Memory B cell (primary cell): ENCODE results near the gene FAM237A.

Source experiments
- ATAC-seq: fragments of 150-1000 bp; cut with Tn5 transposase; 2 replicates; pipeline ENCODE4 v1.10.0; 2021; ENCODE audit warnings: low read depth, mild to moderate bottlenecking, moderate library complexity
- DNase-seq, 2 donors: peaks; one replicate each; pipeline ENCODE4 v3.0.0; 2022; ENCODE audit warnings: low spot score in 2 of 2
- H3K27ac Mint-ChIP-seq: one replicate; pipeline ENCODE4 v1.8.0; 2022; ENCODE audit warnings: mild to moderate bottlenecking, moderate library complexity, mixed read lengths
- H3K27me3 Mint-ChIP-seq: one replicate; pipeline ENCODE4 v1.8.0; 2022; ENCODE audit warnings: mixed read lengths
- H3K36me3 Mint-ChIP-seq: one replicate; pipeline ENCODE4 v1.8.0; 2022; ENCODE audit warnings: mild to moderate bottlenecking, mixed read lengths
- H3K4me1 Mint-ChIP-seq: one replicate; pipeline ENCODE4 v1.8.0; 2022; ENCODE audit warnings: mixed read lengths
- H3K4me3 Mint-ChIP-seq: one replicate; pipeline ENCODE4 v1.8.0; 2022; ENCODE audit warnings: mild to moderate bottlenecking, moderate library complexity, mixed read lengths
- H3K9me3 Mint-ChIP-seq: one replicate; pipeline ENCODE4 v1.8.0; 2022; ENCODE audit warnings: mixed read lengths

The FAM237A gene

DNA sequence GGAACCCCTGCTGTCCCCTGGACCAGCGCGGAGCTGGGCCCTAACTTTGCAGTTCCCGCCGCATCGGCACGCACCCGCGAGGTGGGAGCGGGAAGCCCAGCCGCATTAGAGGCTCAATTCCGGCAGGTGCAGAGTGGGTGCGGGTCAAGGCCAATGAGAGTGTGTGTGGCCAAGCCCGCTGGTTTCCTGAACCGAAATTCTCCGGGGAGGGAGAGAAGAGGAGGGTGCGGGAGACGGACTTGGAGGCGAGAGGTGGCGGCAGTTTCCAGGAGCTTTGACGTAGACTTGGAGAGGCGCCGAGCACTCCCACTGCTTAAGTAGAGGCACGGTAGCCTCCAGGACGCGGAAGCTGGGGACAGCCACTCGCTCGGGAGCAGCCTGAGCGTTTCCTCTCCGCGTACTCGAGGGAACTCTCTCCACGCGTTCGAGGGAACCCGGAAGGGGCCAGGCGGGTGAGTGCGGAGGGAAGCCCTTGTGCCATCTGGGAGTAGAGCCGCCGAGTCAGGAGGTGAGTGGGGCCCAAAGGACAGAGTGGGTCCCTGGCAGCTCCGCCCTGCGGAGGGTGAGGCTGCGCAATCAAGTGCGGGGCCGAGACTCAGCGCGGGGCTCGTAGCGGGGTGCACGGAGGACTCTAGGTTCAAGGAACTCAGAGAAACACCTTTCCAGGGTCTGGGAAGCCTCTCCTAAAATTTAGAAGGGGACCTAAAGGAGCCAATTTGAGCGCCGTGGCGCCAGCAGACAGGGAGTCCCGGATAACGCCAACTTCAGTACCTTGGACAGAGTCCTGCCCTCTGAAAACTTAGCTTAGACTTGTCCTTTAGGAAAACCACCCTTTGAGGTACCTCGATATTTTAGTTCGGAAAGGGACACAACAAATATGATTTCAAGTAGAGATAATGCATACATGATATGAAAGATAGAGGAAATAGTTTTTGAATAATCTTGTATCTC, at the start of gene FAM237A:
FAM237A (plus strand) TSS at position 413 of the 951 bp plus-strand sequence. CDS start 1,750 bp downstream, outside the sequence.
- Mint-ChIP-seq H3K9me3 (no peaks in the 10 kb centered on the region), H3K27ac (no peak within 1 kb of the TSS), H3K36me3 (no peaks in the 10 kb centered on the region), H3K27me3 (peaks cover 2% of the 10 kb centered on the region), H3K4me1 (no peaks in the 10 kb centered on the region), H3K4me3 (no peak within 1 kb of the TSS)
- DNase-seq (no peak), ATAC-seq (no peak)

DNA sequence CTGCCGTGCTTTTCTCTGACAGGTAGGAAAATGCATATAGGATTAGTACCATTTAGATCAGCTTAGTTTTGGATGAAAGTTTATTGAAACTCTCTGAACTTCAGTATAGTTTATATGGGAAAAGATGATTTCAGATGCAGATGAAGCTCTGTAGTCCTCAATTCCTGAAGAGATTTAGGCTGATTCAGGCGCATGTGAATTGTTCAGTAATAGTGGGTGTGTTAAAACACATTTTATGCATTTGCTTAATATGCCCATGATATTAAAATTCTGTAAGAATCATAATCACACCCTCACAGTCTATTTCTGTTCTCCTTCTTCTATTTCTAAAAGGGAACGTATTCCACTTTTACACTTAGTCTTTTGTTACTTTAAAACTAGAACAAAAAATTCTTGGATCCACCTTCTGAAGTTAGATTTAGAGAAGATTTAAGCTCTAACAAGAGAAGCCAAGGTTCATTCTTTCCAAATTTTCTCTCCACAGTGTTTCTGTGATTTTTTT, 44.5 kb upstream of the FAM237A start:
- Mint-ChIP-seq H3K27ac (no peak overlapping the region), H3K4me3 (no peak overlapping the region), H3K36me3 (no peaks in the 10 kb centered on the region), H3K9me3 (no peaks in the 10 kb centered on the region), H3K4me1 (peaks cover 2% of the 10 kb centered on the region), H3K27me3 (no peaks in the 10 kb centered on the region)
- DNase-seq: no peak
- no peak for ATAC-seq

DNA sequence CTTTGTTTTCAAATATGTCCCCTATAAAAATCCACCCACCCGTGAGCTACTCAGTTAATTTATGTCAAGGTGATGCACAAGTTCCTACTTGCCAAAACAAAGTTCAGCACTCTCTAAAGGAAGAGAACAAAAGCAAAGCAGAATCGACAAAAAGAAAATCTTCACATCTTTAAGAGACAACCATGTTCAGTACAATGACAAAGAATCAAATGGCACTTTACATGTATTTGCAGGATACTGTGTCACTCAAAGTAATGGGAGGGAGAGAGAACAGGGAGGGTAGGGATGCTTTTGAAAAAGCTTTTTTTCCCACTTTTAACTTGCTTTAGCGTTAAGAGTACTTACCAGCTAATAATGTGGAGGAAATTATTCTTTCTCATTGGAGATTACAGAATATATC, 39.0 kb upstream of the FAM237A start:
- Mint-ChIP-seq H3K4me3 (no peak overlapping the region), H3K36me3 (no peaks in the 10 kb centered on the region), H3K27ac (no peak overlapping the region), H3K4me1 (peaks cover 2% of the 10 kb centered on the region), H3K9me3 (no peaks in the 10 kb centered on the region), H3K27me3 (peaks cover 2% of the 10 kb centered on the region)
- no peak for ATAC-seq
- no peak for DNase-seq

DNA sequence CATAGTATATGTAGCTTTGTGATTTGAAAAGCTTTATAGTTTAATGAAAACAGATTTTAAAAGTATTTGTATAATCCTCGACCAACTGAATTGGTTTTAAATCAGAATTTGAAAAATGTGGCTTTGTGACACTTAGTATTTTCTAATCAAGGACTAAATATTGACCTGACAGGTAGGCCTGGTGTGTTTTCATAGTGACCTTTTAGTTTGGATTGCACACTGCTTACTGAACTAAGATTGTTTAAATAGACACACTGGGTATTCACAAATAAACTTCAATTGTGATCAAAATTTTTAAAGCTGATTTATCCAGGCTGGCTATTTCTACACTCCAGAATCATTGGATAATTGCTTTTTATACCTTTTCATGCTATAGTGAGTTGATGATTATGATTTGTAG, 31.8 kb upstream of the FAM237A start:
- Mint-ChIP-seq H3K9me3 (no peaks in the 10 kb centered on the region), H3K27me3 (peaks cover 6% of the 10 kb centered on the region), H3K36me3 (no peaks in the 10 kb centered on the region), H3K4me3 (no peak overlapping the region), H3K27ac (no peak overlapping the region), H3K4me1 (peaks cover 2% of the 10 kb centered on the region)
- DNase-seq (no peak), ATAC-seq (no peak)

DNA sequence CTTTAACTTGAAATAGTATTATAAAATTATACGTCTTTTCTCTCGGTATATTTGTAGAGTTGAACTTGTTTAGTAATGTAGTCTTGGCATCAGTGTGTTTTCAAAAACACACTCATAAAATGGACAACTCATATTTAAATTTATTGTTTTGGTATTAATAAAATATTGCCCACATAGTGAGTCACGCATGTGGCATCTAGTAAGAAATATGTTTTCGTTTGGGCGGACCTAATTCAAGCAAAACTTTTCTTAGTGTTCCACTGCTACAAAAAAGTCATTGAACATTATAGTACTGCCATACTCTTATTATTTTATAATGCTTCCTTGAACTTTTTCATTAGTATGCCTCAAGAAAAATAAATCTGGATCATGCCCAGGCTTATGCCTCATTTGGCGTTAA, 31.1 kb upstream of the FAM237A start:
- no peak for ATAC-seq
- peaks cover 2% of the 10 kb centered on the region for H3K4me1 Mint-ChIP-seq
- H3K36me3 Mint-ChIP-seq: no peaks in the 10 kb centered on the region
- no peak overlapping the region for H3K4me3 Mint-ChIP-seq
- H3K27ac Mint-ChIP-seq: no peak overlapping the region
- peaks cover 3% of the 10 kb centered on the region for H3K27me3 Mint-ChIP-seq
- DNase-seq: no peak
- no peaks in the 10 kb centered on the region for H3K9me3 Mint-ChIP-seq

DNA sequence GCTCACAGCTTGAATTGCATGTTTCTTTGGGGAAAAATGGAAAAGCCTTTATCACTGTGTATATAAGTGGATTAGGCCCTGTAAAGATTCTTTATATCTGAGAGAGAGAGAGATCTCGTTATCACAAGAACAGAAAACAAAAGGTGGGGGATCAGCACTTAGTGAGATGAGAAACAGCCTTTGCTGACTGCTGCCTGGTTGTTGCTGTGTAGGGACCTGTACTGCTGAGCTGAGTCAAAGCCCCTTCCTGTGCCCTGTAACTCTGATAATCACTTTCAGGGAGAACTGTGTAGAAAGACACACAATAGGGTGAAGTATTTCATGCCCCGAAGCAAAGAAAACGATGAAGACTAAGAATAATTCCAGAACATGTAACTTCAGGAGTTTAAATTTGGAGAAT, 30.6 kb upstream of the FAM237A start:
- DNase-seq: no peak
- no peak for ATAC-seq
- Mint-ChIP-seq H3K4me1 (peaks cover 2% of the 10 kb centered on the region), H3K27me3 (peaks cover 3% of the 10 kb centered on the region), H3K4me3 (no peak overlapping the region), H3K27ac (no peak overlapping the region), H3K9me3 (no peaks in the 10 kb centered on the region), H3K36me3 (no peaks in the 10 kb centered on the region)

DNA sequence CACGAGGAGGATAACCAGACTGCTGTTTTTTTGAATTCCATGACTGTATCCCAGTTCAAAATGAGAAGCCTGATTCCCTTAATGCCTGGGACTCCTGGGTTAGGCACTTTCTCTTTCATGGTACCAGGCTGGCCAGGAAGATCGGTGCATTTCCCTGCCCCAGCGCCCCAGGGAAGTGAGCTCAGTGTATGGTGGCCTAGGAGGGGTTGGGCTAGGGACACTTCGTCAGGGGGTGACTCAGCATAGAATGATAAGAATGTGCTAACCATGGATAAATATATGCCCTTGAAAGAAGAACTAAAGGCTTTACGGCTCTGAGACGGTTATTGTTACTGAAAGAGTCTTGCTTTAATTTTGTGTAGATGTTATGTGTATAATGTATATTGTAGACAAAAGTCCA, 27.5 kb upstream of the FAM237A start:
- no peak for ATAC-seq
- Mint-ChIP-seq H3K4me3 (no peak overlapping the region), H3K4me1 (no peaks in the 10 kb centered on the region), H3K27ac (no peak overlapping the region), H3K9me3 (no peaks in the 10 kb centered on the region), H3K36me3 (no peaks in the 10 kb centered on the region), H3K27me3 (peaks cover 1% of the 10 kb centered on the region)
- no peak for DNase-seq

DNA sequence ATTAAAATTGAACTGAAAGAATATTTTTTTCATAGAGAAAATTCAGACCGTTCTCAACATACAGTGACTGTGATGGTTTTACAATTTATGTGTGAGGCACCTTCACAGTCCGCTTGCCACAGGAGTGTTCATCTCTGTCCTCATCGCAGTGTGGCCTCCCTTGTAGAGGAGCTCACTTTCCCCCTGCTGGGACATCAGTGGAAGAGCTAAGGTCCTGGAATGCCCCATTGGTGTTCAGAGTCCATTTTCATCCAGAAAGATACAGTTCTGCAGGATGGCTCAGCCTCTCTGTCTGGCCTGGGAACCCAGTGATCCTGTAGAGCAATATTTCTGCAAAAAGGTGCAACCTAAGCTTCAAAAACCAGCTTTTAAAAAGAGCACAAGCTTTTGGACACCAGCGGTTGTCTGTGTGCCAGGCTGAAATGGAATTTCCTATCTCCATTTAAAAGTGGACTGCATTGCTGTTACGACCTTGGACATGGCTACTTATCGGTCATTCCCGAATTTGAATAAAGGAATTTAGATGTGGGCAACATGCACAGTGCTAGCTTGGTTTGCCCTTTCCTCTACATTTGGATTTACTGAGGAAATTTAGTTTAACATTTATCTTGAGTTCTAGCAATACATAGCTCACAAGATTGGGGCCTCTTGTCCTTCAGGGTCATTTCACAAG, 26.7 kb upstream of the FAM237A start:
- H3K9me3 Mint-ChIP-seq: no peaks in the 10 kb centered on the region
- H3K4me1 Mint-ChIP-seq: no peaks in the 10 kb centered on the region
- H3K27me3 Mint-ChIP-seq: peaks cover 1% of the 10 kb centered on the region
- no peak overlapping the region for H3K27ac Mint-ChIP-seq
- no peaks in the 10 kb centered on the region for H3K36me3 Mint-ChIP-seq
- DNase-seq (no peak), ATAC-seq (no peak)
- no peak overlapping the region for H3K4me3 Mint-ChIP-seq

DNA sequence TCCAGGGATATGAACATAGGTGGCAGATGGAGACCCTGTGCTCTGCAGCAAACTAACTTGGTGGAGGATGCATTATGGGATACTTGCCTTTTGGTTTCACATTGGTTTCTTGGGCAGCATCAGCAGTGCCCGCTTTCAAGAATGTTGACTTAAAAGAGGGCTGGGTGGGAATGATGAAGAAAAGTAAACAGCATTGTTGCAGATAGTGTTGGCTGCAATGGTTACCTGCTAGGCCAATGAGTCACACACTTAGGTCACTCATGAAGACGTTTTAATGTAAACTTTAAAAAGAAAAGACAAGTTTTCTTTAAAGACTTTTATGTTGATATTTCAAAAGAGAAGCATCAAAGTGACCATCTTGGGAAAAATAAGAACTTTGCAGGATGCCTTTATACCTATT, 26.1 kb upstream of the FAM237A start:
- H3K36me3 Mint-ChIP-seq: no peaks in the 10 kb centered on the region
- peaks cover 1% of the 10 kb centered on the region for H3K27me3 Mint-ChIP-seq
- no peaks in the 10 kb centered on the region for H3K4me1 Mint-ChIP-seq
- H3K27ac Mint-ChIP-seq: no peak overlapping the region
- H3K4me3 Mint-ChIP-seq: no peak overlapping the region
- no peak for ATAC-seq
- DNase-seq: no peak
- no peaks in the 10 kb centered on the region for H3K9me3 Mint-ChIP-seq

DNA sequence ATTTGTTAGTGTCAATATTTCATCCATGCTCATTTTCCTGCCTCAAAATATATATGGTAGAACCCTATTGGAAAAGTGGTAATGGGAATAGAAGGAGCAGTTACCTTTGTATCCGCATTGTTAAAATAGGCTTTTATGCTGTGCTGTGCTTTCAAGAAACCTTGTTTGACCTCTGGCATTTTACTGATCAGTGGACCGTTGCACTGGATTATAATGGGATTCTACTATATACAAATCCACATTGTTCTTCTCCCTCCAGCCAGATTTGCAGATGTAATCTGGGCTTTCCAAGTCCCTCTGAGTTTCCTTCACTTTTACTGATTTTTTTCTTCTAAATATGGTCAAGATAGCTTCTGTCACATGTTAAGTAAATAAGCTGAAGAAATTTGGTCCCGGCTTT, 23.3 kb upstream of the FAM237A start:
- H3K9me3 Mint-ChIP-seq: no peaks in the 10 kb centered on the region
- H3K4me3 Mint-ChIP-seq: no peak overlapping the region
- DNase-seq (no peak), ATAC-seq (no peak)
- no peaks in the 10 kb centered on the region for H3K36me3 Mint-ChIP-seq
- peaks cover 3% of the 10 kb centered on the region for H3K27me3 Mint-ChIP-seq
- no peak overlapping the region for H3K27ac Mint-ChIP-seq
- no peaks in the 10 kb centered on the region for H3K4me1 Mint-ChIP-seq

DNA sequence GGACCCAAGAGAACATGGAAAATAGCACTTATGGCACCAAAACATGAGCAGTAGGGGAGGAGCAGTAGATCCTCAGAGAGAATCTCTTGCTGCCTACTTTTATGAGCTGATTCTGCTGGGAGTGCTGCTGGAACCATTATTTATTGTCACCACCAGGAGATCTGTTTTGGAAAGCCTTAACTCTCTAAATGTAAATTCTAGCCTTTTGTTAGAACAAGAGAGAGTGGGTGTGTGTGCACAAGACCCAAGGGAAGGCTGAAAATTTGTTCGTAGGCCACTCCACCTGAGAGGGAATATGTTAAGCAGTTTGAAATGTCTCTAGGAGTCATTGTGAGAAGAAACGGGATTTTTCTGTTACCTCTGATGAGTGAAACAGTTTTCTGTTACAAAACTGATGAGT, 16.2 kb upstream of the FAM237A start:
- Mint-ChIP-seq H3K4me3 (no peak overlapping the region), H3K9me3 (no peaks in the 10 kb centered on the region), H3K36me3 (no peaks in the 10 kb centered on the region), H3K27ac (no peak overlapping the region), H3K27me3 (peaks cover 8% of the 10 kb centered on the region), H3K4me1 (no peaks in the 10 kb centered on the region)
- no peak for DNase-seq
- ATAC-seq: no peak

DNA sequence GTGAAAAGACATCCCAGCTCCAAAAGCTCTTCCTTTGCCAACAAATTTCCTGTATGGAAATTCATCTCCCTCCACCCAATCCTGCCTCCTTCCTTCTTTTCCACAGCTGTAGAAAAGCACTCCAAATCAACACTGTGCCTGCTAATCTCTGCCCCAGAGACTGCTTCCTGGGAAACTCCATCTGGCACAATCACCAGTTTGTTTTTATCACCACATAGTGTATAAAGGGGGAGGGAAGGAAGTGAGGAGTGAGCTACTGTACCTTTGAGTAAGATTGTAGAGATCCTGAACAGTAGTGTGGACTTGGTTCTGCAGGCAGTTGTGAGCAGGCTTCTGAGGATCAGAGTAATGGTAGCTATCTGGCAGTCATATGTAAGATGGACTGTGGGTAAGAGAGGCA, 14.7 kb upstream of the FAM237A start:
- no peak for DNase-seq
- no peaks in the 10 kb centered on the region for H3K36me3 Mint-ChIP-seq
- H3K27ac Mint-ChIP-seq: no peak overlapping the region
- H3K9me3 Mint-ChIP-seq: no peaks in the 10 kb centered on the region
- no peak for ATAC-seq
- H3K27me3 Mint-ChIP-seq: peaks cover 9% of the 10 kb centered on the region
- no peaks in the 10 kb centered on the region for H3K4me1 Mint-ChIP-seq
- H3K4me3 Mint-ChIP-seq: no peak overlapping the region

DNA sequence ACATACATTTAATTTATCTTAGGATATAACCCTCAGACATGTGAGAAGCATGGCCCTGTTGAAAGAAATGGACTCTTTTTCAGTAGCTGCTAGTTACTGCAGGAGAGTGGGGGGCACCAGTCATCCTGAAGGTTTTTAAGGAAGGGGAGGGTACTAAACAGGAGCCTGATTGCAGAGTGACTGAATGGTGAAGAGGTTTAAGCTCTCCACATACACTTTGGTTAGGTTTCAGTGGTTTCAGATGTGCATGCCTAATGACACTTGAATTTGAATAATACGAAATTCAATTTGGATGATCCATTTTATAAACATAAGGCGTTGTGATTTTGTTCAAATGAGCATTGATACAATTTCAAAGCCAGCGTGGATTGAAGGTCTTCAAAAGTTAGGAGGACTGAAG, 10.9 kb upstream of the FAM237A start:
- peaks cover 9% of the 10 kb centered on the region for H3K27me3 Mint-ChIP-seq
- no peak overlapping the region for H3K27ac Mint-ChIP-seq
- no peak for ATAC-seq
- no peak for DNase-seq
- H3K36me3 Mint-ChIP-seq: no peaks in the 10 kb centered on the region
- H3K4me1 Mint-ChIP-seq: no peaks in the 10 kb centered on the region
- no peaks in the 10 kb centered on the region for H3K9me3 Mint-ChIP-seq
- no peak overlapping the region for H3K4me3 Mint-ChIP-seq

DNA sequence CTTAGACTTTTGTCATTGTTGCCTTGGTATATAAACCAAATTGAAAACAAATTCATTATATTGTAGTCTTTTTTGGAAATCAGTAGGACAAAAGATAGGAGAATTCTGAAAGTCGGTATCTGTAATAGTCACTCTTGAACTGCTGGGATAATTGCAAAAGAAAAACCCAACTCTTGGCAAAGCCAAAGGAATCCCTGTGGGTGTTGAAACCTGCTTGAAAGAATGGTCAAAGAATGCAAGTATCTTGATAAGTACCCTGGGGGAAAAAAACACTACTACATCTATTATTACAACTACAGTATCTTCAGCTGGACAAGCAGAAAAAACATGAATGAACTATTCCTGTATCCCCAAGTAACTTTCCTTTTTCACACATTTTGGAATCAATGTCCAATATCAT, 7.3 kb upstream of the FAM237A start:
- no peaks in the 10 kb centered on the region for H3K4me1 Mint-ChIP-seq
- no peak overlapping the region for H3K27ac Mint-ChIP-seq
- H3K27me3 Mint-ChIP-seq: peaks cover 3% of the 10 kb centered on the region
- H3K36me3 Mint-ChIP-seq: no peaks in the 10 kb centered on the region
- no peak overlapping the region for H3K4me3 Mint-ChIP-seq
- H3K9me3 Mint-ChIP-seq: no peaks in the 10 kb centered on the region
- ATAC-seq (no peak), DNase-seq (no peak)
